Measurements from ENCODE around the gene TAAR9.

TAAR9 gene

DNA sequence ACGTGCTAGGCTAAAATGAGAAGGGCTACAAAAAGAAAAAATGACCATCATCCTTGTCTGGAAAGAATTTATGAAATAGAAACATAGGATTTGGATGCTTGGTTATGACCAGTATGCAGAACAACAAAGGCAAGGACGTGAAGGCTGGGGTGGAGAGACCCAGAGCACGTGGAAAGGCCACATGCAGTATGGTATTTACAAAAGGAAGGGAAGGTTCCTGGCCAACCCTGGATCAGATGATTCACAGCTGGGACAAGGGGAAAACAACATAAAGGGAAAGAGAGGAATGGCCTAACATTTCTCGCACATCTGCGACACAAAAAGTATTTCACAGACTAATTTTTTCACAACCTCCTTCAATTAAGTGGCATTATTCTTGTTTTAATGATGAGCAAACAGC lies 33.3 kb upstream of the TAAR9 start:
- peaks cover 60% of the 10 kb centered on the region for H3K36me3 Mint-ChIP-seq (ENCODE audit: low read depth)
- H3K4me1 Mint-ChIP-seq = peaks cover 6% of the 10 kb centered on the region
- no peaks in the 10 kb centered on the region for H3K27me3 Mint-ChIP-seq (ENCODE audit: low read depth)
- H3K9me3 Mint-ChIP-seq = no peaks in the 10 kb centered on the region
- TF ChIP-seq, protein P1, sequence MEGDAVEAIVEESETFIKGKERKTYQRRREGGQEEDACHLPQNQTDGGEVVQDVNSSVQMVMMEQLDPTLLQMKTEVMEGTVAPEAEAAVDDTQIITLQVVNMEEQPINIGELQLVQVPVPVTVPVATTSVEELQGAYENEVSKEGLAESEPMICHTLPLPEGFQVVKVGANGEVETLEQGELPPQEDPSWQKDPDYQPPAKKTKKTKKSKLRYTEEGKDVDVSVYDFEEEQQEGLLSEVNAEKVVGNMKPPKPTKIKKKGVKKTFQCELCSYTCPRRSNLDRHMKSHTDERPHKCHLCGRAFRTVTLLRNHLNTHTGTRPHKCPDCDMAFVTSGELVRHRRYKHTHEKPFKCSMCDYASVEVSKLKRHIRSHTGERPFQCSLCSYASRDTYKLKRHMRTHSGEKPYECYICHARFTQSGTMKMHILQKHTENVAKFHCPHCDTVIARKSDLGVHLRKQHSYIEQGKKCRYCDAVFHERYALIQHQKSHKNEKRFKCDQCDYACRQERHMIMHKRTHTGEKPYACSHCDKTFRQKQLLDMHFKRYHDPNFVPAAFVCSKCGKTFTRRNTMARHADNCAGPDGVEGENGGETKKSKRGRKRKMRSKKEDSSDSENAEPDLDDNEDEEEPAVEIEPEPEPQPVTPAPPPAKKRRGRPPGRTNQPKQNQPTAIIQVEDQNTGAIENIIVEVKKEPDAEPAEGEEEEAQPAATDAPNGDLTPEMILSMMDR (IDR thresholded peaks at IDR 0.05; ENCODE audit: unreplicated experiment in 3 of 3) = no peak
- H3K4me3 Mint-ChIP-seq = no peak overlapping the region
- H3K27ac Mint-ChIP-seq = no peak overlapping the region

DNA sequence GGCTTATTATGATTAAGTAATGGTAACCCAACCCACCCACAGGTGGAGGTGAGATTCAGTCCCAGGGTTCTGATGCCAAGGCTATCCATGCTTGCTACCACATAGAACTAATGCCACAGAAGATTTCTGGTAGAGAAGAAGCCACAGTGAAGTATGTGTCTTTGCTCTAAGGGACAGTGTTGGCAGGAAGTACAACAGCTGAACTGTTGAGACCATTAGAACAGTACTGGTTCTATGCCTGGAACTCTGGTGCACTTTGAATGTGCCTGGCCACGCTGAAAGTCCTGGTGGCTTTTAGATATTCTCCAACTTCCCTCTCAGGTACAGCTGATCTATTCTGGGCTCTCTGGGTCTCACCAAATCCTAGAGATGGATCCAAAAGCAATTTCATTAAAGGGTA lies 32.9 kb upstream of the TAAR9 start:
- Mint-ChIP-seq H3K36me3 (ENCODE audit: low read depth) (peaks cover 56% of the 10 kb centered on the region), H3K9me3 (no peaks in the 10 kb centered on the region)
- TF ChIP-seq, protein P1 (IDR thresholded peaks at IDR 0.05; ENCODE audit: unreplicated experiment in 3 of 3) = no peak

DNA sequence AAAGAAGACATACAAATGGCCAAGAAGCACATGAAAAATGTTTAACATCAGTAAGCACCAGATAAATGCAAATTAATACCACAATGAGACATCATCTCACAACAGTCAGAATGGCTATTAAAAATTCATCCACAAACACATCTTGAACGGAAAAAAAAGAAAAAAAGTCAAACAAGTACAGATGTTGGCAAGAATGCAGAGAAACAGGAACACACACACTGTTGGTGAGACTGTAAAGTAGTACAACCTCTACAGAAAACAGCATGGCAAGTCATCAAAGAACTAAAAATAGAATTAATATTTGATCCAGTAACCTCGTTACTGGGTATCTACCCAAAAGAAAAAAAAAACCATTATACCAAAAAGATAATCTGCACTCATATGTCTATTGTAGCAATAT lies 31.6 kb upstream of the TAAR9 start:
- peaks cover 17% of the 10 kb centered on the region for H3K4me1 Mint-ChIP-seq
- H3K27ac Mint-ChIP-seq = no peak overlapping the region
- TF ChIP-seq, protein P1 (IDR thresholded peaks at IDR 0.05; ENCODE audit: unreplicated experiment in 3 of 3) = no peak
- no peak overlapping the region for H3K4me3 Mint-ChIP-seq
- H3K36me3 Mint-ChIP-seq (ENCODE audit: low read depth) = peaks cover 45% of the 10 kb centered on the region
- no peaks in the 10 kb centered on the region for H3K9me3 Mint-ChIP-seq
- no peaks in the 10 kb centered on the region for H3K27me3 Mint-ChIP-seq (ENCODE audit: low read depth)

More for the DNA sequence above, 32.9 kb upstream of the TAAR9 start:
- H3K27ac Mint-ChIP-seq = no peak overlapping the region
- H3K4me3 Mint-ChIP-seq = no peak overlapping the region
- H3K27me3 Mint-ChIP-seq (ENCODE audit: low read depth) = no peaks in the 10 kb centered on the region
- H3K4me1 Mint-ChIP-seq = peaks cover 6% of the 10 kb centered on the region

DNA sequence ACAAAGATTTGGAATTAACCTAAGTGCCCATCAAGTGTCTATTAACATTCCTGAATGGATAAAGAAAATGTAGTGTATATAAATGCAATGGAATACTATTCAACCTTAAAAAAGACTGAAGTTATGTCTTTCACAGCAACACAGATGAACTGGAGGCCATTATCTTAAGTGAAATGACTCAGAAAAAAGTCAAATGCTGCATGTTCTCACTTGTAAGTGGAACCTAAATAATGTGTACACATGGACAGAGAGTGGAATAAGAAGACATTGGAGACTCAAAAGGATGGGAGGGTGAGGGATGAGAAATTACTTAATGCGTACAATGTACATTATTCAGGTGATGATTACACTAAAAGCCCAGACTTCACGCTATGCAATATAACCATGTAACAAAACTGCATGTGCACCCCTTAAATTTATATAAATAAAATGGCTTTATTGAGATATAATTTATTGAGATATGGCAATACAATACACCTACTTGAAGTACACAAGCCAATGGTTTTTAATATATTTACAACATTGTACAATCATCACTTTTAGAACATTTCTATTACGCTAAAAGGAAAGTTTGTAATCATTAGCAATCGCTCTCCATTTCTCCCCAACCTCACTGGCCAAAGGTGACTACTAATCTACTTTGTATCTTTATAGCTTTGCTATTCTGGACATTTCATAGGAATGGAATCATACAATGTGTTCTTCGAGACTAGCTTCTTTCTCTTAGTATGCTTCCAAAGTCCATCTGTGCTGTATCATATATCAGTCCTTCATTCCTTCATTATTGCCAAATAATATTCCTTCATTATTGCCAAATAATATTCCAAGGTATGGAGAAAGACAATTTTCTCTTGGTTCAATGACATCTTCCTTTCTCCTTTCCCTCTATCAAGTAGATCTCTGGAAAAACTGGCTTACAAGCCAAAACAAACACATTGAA lies 30.9 kb upstream of the TAAR9 start:
- no peaks in the 10 kb centered on the region for H3K9me3 Mint-ChIP-seq
- no peak overlapping the region for H3K27ac Mint-ChIP-seq
- TF ChIP-seq, protein P1 (IDR thresholded peaks at IDR 0.05; ENCODE audit: unreplicated experiment in 3 of 3) = no peak
- H3K36me3 Mint-ChIP-seq (ENCODE audit: low read depth) = peaks cover 38% of the 10 kb centered on the region
- H3K27me3 Mint-ChIP-seq (ENCODE audit: low read depth) = no peaks in the 10 kb centered on the region
- no peak overlapping the region for H3K4me3 Mint-ChIP-seq
- peaks cover 21% of the 10 kb centered on the region for H3K4me1 Mint-ChIP-seq

GRCh38 chr6:132511210-132511830 lies 26.8 kb upstream of the TAAR9 start:
- peaks cover 5% of the 10 kb centered on the region for H3K27me3 Mint-ChIP-seq (ENCODE audit: low read depth)

More at GRCh38 chr6:132511210-132511830, 26.8 kb upstream of the TAAR9 start:
- H3K9me3 Mint-ChIP-seq = no peaks in the 10 kb centered on the region
- H3K4me1 Mint-ChIP-seq = peaks cover 31% of the 10 kb centered on the region
- H3K36me3 Mint-ChIP-seq (ENCODE audit: low read depth) = peaks cover 23% of the 10 kb centered on the region
- TF ChIP-seq, protein P1 (IDR thresholded peaks at IDR 0.05; ENCODE audit: unreplicated experiment in 3 of 3) = no peak
- peak overlapping the region; percentile 20 to 77 (median 31) for H3K27ac Mint-ChIP-seq
- peak overlapping the region; percentile 91 to 98 (median 92) for H3K4me3 Mint-ChIP-seq
